ENCODE measurements around the gene ACHE. TPM values are rescaled to one million over a fixed set of nuclear protein-coding genes. Genes with fewer than 3 reads are reported as not detected.

ACHE gene
- total RNA-seq, 1 experiment from 2014 or later, result not detected

DNA sequence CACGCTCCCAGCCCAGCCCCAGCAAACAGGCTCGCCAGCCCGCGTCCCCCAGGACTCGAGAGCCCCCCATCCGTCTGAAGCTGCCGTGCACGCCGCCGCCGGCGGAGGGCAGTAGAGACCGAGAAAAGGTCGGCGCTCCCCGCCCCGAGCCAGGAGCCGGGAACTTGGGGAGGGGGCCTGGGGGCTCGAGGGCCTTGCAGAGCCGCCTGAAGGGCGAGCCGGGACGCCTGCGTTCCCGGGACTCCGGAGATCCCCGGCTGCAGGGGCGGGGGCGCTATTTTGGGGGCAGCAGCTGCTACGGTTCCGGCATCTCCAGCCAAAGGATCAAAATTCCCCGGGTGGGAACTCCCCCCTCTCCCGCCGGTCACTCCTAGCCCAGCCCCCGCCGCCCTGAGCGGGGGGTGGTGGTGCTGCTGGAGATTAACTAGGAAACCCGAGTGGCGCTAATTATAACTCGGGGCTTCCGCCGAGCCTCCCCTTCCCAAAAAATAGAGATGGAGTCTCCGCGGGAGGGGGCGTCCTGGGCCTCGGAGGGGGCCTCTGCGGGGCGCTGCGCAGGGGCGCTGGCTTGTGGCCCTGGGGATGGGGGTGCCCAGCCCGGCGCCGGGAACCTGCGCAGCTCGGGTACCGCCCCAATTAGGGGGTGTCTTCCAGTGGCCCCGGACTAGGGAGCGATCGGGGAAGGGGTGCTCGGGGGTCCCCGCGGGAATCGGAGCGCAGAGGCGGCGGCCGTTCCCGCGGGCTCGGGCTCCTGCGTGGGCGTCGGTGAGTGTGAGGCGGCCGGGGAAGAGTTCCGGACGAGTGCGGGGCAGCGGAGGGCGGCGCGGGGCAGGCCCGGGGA lies 608 bp downstream of the ACHE start:
- H2AFZ ChIP-seq (ENCODE audit: low read length), result no peak overlapping the region
- no peaks in the 10 kb centered on the region for H3K79me2 ChIP-seq (ENCODE audit: low read length)
- DNase-seq, result peak; percentile 82
- H3K4me2 ChIP-seq (ENCODE audit: low read depth, low read length, poor library complexity, severe bottlenecking), result peak overlapping the region; percentile 26
- H3K36me3 ChIP-seq (ENCODE audit: insufficient read depth, low read length), result no peaks in the 10 kb centered on the region
- no peaks in the 10 kb centered on the region for H4K20me1 ChIP-seq (ENCODE audit: insufficient read depth, low read depth, low read length)
- peak overlapping the region; percentile 5; the same call in 1 of the 2 replicates for H3K4me3 ChIP-seq (ENCODE audit: low read length)
- peak overlapping the region; percentile 13; the same call in 1 of the 2 replicates for H3K9ac ChIP-seq (ENCODE audit: low read length)
- H3K27me3 ChIP-seq (ENCODE audit: low read length), result no peaks in the 10 kb centered on the region
- H3K9me2 ChIP-seq (replicated peaks; ENCODE audit: insufficient read depth, low read length), result no peaks in the 10 kb centered on the region
- H3K4me1 ChIP-seq (ENCODE audit: low read length), result peaks cover 16% of the 10 kb centered on the region
- no peak overlapping the region for H3K27ac ChIP-seq (ENCODE audit: low read length)
- H3K9me3 ChIP-seq (ENCODE audit: low read length), result no peaks in the 10 kb centered on the region

DNA sequence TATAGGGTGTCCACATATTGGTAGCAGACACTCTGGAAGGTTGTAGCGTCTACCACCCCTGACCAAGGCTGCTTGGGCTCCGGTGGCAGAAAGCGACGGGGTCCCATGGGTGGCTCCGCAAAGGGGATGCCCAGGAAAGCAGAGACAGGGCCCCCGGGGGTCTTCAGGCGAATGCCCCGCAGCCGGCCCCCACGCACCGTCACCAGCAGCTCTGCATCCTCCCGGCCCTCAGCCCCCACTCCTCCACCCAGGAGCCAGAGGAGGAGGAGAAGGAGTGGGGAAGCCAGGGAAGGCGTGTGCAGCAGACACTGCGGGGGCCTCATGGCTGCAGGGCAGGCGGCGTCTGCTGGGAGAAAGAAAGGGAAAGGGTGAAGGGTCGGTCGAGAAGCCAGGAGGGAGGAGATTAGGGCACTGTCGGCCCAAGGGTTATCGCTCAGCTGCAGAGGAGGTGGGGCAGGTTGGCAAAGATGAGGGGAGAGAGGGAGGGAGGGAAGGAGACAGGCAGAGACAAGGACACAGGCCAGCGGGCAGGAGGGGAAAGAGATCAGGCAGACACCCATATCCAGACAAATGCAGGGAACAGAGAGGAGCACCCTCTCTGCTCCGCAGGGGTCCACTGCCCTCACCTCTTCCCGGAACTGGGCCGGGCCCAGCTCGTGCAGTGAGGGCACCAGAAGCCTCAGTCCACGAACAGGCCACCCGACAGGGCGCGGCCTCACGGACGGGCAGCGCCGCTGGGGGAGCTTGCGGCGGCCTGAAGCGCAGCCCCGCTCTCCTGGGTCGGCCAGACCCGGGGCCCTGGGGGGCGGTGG lies 1.6 kb downstream of the ACHE start:
- Histone ChIP-seq H3K4me2 (ENCODE audit: low read depth, low read length, poor library complexity, severe bottlenecking) (no peak overlapping the region), H3K4me1 (ENCODE audit: low read length) (peaks cover 19% of the 10 kb centered on the region), H4K20me1 (ENCODE audit: insufficient read depth, low read depth, low read length) (no peaks in the 10 kb centered on the region), H2AFZ (ENCODE audit: low read length) (no peak overlapping the region), H3K4me3 (ENCODE audit: low read length) (no peak overlapping the region), H3K9me2 (replicated peaks; ENCODE audit: insufficient read depth, low read length) (no peaks in the 10 kb centered on the region), H3K79me2 (ENCODE audit: low read length) (peaks cover 3% of the 10 kb centered on the region), H3K27me3 (ENCODE audit: low read length) (no peaks in the 10 kb centered on the region), H3K9ac (ENCODE audit: low read length) (no peak overlapping the region), H3K9me3 (ENCODE audit: low read length) (no peaks in the 10 kb centered on the region), H3K36me3 (ENCODE audit: insufficient read depth, low read length) (no peaks in the 10 kb centered on the region), H3K27ac (ENCODE audit: low read length) (no peak overlapping the region)
- no peak for DNase-seq

DNA sequence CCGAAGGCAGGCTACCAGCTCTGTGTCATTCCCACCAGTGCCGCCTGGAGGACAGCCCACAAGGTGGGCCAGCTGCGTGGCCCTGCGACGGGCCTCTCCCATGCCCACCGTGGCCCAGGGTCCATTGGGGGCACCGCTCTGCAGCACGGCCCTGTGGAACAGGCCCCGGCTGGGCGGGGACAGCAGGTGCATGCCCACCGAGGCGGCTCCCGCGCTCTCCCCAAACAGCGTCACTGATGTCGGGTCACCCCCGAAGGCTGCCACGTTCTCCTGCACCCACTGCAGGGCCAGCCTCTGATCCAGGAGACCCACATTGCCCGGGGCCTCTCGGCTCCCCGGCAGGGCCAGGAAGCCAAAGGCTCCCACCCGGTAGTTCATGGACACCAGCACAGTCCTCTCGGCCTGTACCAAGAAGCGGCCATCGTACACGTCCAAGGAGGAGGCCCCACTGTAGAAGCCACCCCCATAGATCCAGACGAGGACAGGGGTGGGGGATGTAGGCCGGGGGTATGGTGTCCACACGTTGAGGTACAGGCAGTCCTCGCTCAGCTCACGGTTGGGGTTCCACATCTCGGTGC lies 2.3 kb downstream of the ACHE start:
- no peak overlapping the region for H3K27ac ChIP-seq (ENCODE audit: low read length)
- H3K4me2 ChIP-seq (ENCODE audit: low read depth, low read length, poor library complexity, severe bottlenecking), result no peak overlapping the region
- H3K4me3 ChIP-seq (ENCODE audit: low read length), result no peak overlapping the region
- peaks cover 21% of the 10 kb centered on the region for H3K4me1 ChIP-seq (ENCODE audit: low read length)
- DNase-seq, result no peak
- peaks cover 10% of the 10 kb centered on the region for H3K79me2 ChIP-seq (ENCODE audit: low read length)
- no peak overlapping the region for H2AFZ ChIP-seq (ENCODE audit: low read length)
- H3K36me3 ChIP-seq (ENCODE audit: insufficient read depth, low read length), result 0 out of 2 replicates have a peak, but pooled peaks cover 3% of the 10 kb centered on the region
- H3K9ac ChIP-seq (ENCODE audit: low read length), result no peak overlapping the region
- no peaks in the 10 kb centered on the region for H3K9me2 ChIP-seq (replicated peaks; ENCODE audit: insufficient read depth, low read length)
- no peaks in the 10 kb centered on the region for H4K20me1 ChIP-seq (ENCODE audit: insufficient read depth, low read depth, low read length)
- no peaks in the 10 kb centered on the region for H3K27me3 ChIP-seq (ENCODE audit: low read length)
- H3K9me3 ChIP-seq (ENCODE audit: low read length), result no peaks in the 10 kb centered on the region

DNA sequence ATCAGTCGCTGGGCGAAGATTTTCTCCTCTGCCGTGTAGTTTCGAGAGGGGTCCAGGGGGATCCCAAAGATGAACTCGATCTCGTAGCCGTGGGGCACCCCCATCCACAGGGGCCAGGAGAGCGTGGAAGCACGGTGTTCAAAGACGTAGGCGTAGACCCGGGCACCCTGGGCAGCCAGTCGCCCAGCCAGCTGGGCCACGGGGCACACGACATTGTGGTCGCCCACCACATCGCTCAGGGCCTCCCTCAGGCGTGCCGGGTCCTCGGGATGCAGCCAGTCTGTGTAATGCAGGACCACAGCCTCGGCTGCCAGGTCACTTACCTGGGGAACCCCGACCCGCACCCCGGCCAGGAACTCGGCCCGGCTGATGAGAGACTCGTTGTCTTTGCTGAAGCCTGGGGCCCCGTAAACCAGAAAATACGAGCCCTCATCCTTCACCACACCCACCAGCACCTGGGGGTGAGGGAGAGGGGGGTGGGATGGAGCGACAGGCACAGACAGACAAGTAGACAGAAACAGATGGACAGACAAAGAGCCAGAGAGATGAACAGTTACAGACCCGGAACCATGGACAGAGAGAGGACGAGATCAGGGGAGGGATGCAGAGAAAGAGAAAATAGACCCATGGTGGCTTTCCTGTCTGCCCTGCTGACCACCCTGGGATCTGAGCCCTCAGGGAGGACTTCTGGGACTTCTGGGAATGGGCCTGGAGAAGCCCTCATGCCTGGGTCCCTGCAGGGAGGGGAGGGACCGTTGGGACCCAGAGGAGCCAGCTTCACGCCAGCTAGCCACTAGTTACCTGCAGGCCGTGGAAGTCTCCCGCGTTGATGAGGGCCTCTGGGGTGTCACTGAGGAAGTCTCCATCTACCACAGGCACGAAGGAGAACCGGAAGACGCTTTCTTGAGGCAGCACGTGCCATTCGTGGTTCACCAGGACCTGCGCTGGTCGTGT lies 3.0 kb downstream of the ACHE start:
- H3K4me1 ChIP-seq (ENCODE audit: low read length), result peaks cover 29% of the 10 kb centered on the region

DNA sequence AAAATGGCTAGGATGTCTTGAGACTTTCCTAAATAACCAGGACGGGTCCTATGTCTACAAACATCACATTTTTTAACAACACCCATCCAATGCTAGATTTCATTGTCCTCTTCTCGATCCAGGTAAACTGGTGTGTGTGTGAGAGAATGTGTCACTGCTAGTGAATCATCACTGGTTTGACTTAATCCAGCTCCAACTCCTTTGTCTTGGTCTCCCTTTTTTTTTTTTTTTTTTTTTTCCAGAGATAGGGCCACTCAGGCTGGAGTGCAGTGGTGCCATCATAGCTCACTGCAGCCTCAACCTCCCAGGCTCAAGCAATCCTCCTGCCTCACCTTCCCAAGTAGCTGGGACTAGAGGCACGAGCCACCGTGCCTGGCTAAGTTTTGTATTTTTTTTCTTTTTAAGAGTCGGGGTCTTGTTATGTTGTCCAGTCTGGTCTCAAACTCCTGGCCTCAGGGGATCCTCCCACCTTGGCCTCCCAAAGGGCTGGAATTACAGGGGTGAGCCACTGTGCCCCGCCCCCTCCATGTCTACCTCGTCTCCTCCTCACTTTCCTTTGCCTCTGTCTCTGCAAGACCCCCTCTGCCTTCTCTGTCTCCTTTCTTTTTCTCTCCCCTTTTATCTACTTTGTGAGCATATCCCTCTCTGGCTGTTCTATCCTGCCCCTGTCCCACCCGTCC lies 4.0 kb downstream of the ACHE start:
- H3K9me3 ChIP-seq (ENCODE audit: low read length), result no peaks in the 10 kb centered on the region
- peaks cover 38% of the 10 kb centered on the region for H3K4me1 ChIP-seq (ENCODE audit: low read length)
- H3K4me3 ChIP-seq (ENCODE audit: low read length), result no peak overlapping the region
- no peak overlapping the region for H3K9ac ChIP-seq (ENCODE audit: low read length)
- H3K79me2 ChIP-seq (ENCODE audit: low read length), result peaks cover 16% of the 10 kb centered on the region
- no peak overlapping the region for H3K4me2 ChIP-seq (ENCODE audit: low read depth, low read length, poor library complexity, severe bottlenecking)
- no peaks in the 10 kb centered on the region for H4K20me1 ChIP-seq (ENCODE audit: insufficient read depth, low read depth, low read length)
- no peak for DNase-seq
- no peak overlapping the region for H2AFZ ChIP-seq (ENCODE audit: low read length)
- peaks cover 16% of the 10 kb centered on the region for H3K36me3 ChIP-seq (ENCODE audit: insufficient read depth, low read length)
- H3K27me3 ChIP-seq (ENCODE audit: low read length), result no peaks in the 10 kb centered on the region
- no peak overlapping the region for H3K27ac ChIP-seq (ENCODE audit: low read length)
- H3K9me2 ChIP-seq (replicated peaks; ENCODE audit: insufficient read depth, low read length), result no peaks in the 10 kb centered on the region

More for the DNA sequence above, 3.0 kb downstream of the ACHE start:
- no peak overlapping the region for H3K9ac ChIP-seq (ENCODE audit: low read length)
- H3K79me2 ChIP-seq (ENCODE audit: low read length), result peaks cover 16% of the 10 kb centered on the region
- peaks cover 8% of the 10 kb centered on the region for H3K36me3 ChIP-seq (ENCODE audit: insufficient read depth, low read length)
- no peak overlapping the region for H3K27ac ChIP-seq (ENCODE audit: low read length)
- no peaks in the 10 kb centered on the region for H3K9me3 ChIP-seq (ENCODE audit: low read length)
- no peaks in the 10 kb centered on the region for H4K20me1 ChIP-seq (ENCODE audit: insufficient read depth, low read depth, low read length)
- no peak for DNase-seq
- H3K4me2 ChIP-seq (ENCODE audit: low read depth, low read length, poor library complexity, severe bottlenecking), result no peak overlapping the region
- H3K9me2 ChIP-seq (replicated peaks; ENCODE audit: insufficient read depth, low read length), result no peaks in the 10 kb centered on the region
- no peak overlapping the region for H3K4me3 ChIP-seq (ENCODE audit: low read length)
- H3K27me3 ChIP-seq (ENCODE audit: low read length), result no peaks in the 10 kb centered on the region
- H2AFZ ChIP-seq (ENCODE audit: low read length), result no peak overlapping the region

DNA sequence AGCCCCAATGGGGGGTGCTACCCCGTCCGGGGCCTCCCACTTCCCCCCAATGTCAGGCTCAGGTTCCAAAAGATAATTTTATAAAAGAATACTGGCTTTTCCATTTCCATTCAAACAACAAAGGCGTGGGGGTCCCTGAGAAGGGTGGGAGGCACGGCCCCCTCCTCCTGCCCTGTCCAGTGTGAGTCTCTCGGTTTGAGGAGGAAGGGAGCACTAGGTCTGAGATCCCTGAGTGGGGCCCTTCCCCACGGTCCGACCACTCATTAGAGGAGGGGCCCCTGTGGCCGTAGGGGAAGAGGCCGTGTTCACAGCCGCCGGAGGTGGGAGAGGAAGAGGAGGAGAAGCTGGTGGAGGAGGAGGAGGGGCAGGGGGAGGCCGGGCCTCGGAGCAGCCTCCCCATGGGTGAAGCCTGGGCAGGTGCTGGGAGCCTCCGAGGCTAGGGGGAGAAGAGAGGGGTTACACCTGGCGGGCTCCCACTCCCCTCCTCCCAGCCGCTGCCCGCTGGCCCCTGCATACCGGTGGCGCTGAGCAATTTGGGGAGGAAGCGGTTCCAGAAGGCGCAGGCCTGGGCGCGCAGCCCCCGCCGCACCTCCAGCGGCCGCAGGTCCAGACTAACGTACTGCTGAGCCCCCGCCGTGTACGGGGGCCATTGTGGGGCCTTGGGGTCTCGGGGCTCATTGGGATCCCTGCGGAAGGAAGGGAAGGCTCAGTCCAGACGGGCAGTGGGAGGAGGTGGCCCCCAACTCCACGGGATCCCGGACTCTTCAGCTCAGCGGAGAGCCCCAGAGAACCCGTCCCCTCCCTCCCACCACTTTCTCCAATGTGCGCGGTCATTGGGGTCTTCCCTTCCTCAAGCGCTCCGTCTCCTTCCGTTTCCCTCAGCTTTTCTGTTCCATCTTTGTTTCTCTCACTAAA lies 4.8 kb downstream of the ACHE start:
- no peaks in the 10 kb centered on the region for H4K20me1 ChIP-seq (ENCODE audit: insufficient read depth, low read depth, low read length)
- peaks cover 46% of the 10 kb centered on the region for H3K4me1 ChIP-seq (ENCODE audit: low read length)
- peak overlapping the region; percentile 69 for H3K4me3 ChIP-seq (ENCODE audit: low read length)
- peak overlapping the region; percentile 78 for H3K9ac ChIP-seq (ENCODE audit: low read length)
- no peaks in the 10 kb centered on the region for H3K9me2 ChIP-seq (replicated peaks; ENCODE audit: insufficient read depth, low read length)
- H3K27ac ChIP-seq (ENCODE audit: low read length), result no peak overlapping the region
- peaks cover 22% of the 10 kb centered on the region for H3K36me3 ChIP-seq (ENCODE audit: insufficient read depth, low read length)
- H3K4me2 ChIP-seq (ENCODE audit: low read depth, low read length, poor library complexity, severe bottlenecking), result peak overlapping the region; percentile 85
- 0 out of 2 replicates have a peak overlapping the region, but pooled peaks have one; percentile 73 for H2AFZ ChIP-seq (ENCODE audit: low read length)
- DNase-seq, result no peak
- peaks cover 16% of the 10 kb centered on the region for H3K79me2 ChIP-seq (ENCODE audit: low read length)
- no peaks in the 10 kb centered on the region for H3K27me3 ChIP-seq (ENCODE audit: low read length)
- no peaks in the 10 kb centered on the region for H3K9me3 ChIP-seq (ENCODE audit: low read length)

All from Karpas-422 (cell line).